DMS153 treated with DMSO at 0.1 percent for 48 hours (cell line): ENCODE results near the gene MSL2.
"Not testable (repeated sequence)": the region's sequence is repeated elsewhere in the genome, so short reads cannot be mapped to it uniquely, and the experiment has no call there.

Source experiments
- DNase-seq: peaks from one replicate; lab custom pipeline; 2025; ENCODE audit not compliant: unreplicated experiment; lab: John Stamatoyannopoulos, UW

Gene MSL2

DNA sequence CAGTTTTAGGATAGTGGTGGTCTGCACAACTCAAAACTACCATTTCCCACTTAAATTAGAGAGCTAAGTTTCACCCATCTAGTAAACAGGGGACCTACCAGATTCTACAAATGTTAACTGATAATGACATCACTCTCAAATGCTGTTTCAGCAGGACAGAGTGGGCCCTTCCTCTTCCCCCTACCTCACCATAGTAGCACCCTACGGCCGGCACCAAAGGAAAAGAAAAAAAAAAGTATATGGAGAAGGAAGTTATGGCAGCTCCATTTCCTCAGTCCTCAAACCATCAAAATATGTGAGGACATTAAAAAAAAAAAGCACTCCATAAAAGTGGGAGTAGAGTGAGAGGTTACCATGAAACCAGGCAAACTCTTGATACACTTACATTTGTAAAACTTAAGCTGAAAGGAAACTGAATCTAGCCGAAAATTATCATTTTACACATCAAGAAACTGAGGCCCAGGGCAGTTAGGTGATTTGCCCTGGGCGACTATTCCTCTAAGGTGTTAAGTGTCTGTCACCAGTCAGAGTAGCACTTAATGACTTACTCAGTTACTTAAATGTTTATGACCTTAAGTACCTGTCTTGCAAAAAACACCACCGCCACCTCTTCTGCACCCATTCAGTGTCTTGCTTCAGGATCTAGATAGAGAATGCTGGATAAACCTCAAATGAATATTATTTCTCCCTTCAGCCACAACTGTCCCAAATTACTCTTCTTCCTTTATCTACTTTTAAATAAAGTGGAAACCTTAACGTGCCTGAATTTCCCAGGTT, 2.7 kb downstream of the MSL2 start:
- no peak for DNase-seq

DNA sequence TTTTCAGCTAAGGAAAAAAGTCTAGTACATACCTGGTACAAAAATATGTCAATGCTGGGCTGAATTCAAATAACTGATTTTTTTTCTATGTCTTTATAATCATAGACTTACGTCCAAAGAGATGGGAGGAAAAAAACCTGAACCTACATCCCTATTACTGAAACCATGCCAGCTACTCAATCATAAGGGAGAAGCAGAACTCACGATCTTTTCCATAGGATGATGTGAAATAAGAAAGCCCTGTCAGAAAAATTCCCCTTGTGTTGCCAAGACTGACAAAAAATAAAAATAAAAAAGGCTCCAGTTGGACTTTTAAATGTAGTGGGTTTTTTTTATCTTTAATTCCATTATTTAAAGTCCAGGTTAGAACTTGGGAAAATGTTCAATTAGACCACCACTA, 3.3 kb downstream of the MSL2 start:
- DNase-seq: no peak

DNA sequence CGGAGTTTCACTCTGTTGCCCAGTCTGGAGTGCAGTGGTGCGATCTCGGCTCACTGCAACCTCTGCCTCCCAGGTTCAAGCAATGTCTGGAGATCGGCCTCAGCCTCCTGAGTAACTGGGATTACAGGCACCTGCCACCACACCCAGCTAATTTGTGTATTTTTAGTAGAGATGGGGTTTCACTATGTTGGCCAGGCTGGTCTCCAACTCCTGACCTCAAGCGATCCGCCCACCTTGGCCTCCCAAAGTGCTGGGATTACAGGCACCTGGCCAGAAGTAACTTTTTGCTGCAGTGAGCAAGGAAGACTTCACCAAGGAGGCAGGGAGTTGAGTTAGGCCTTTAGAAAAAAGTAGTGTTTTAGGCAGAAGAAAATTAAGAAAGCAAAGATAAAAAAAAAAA, 3.9 kb downstream of the MSL2 start:
- DNase-seq: not testable (repeated sequence)

DNA sequence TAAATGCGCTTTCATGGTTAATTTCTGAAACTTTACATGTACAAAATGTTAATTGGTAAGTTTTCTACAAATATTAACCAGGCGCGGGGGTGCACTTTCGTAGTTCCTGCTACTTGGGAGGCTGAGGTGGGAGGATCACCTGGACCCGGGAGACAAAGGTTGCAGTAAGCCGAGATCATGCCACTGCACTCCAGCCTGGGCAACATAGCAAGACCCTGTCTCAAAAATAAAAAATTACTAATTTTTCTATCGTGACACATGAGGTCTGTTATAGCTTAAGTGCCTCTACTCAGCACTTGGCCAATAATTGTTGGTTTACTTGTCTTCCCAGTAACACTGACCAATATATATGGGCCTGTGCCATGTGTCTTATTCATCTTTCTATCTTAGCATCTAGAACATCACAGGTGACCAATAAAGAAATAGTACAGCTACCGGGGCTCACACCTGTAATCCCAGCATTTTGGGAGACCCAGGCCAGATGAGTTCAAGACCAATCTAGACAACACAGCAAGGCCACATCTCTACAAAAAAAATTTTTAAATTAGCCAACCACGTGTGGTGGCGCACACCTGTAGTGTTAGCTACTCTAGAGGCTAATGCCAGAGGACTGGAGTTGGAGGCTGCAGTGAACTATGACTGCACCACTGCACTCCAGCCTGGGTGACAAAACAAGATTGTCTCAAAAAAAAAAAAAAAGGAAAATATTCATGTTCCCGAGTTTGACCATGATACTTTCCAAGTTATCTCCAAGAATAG, 6.1 kb downstream of the MSL2 start:
- no peak for DNase-seq

- DNase-seq: no peak
These were observed 7.1 kb downstream of the MSL2 start for GRCh38 chr3:136189043-136189442.

DNA sequence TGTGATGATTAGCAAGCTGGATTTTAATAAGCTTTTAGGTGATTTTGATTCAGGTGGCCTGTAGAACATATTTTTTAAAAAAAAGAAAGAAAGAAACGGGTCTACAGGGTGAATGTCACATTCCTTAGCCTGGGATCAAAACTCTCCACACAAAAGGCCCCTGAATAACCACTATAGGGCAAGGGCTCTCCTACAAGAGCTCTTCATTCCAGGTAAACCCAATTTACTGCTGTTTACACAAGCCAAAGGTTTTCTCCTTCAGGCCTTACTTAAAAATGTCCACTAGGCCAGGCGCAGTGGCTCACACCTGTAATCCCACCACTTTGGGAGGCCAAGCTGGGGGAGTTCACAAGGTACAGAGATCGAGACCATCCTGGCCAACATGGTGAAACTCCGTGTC, 8.3 kb downstream of the MSL2 start:
- DNase-seq: no peak

GRCh38 chr3:136186846-136187245, 9.3 kb downstream of the MSL2 start:
- DNase-seq: no peak

GRCh38 chr3:136186344-136186743, 9.8 kb downstream of the MSL2 start:
- DNase-seq: no peak

DNA sequence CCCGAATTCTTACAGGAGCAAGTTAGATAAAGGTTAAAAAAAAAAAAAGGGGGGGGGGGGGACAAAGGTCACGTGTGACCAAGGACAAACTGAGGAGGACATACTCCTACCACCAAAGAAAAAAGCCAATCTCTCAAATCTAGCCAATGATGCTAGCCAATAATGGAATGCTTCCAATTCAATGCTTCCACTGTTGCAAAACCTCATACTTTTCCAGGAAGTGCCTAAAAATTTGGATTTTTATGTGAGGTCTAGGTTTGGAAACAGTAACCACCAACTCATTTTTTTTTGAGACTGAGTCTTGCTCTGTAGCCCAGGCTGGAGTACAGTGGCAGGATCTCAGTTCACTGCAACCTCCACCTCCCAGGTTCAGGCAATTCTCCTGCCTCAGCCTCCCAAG, 11.4 kb downstream of the MSL2 start:
- no peak for DNase-seq

GRCh38 chr3:136181741-136182140, 14.4 kb downstream of the MSL2 start:
- no peak for DNase-seq

DNA sequence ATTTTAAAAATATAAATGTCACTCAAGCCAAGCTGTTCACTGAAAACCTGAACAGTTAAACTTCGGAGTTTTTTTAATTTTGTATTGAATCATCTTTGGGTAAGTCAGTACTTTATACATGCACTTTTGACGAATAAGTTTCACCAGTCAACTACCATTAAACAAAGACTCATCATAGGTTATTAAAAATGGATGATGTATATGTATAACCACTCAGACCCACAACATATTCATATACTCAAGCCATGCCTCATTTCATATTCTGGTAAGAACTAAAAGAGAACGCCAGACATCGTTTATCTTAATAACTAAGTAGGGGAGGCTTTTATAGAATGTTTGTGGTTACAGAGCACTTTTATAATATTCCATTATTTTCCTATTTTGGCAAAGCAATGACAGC, 18.3 kb downstream of the MSL2 start:
- no peak for DNase-seq

- no peak for DNase-seq
These were observed 22.1 kb downstream of the MSL2 start for GRCh38 chr3:136173939-136174490.

DNA sequence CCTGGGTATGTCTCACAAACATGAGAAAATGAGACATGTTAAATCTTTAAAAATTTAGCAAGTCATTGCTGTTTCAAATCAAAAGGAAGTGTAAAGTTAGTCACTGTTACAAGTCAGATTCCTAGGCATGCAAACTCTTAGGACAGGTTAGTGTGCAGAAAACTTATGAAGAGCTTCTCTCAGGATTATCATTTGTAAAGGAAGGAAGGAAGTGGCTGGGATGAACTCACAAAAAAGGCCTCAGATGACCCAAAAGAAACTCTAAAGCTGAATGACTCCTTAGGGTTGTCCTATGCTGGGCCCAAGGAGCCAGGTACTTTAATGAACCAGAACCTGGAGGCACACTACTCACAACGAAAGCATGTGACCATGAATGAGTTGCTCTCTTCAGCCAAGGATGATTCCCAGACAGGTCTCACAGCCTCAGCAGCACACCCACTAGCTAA, 25.0 kb downstream of the MSL2 start:
- no peak for DNase-seq

GRCh38 chr3:136168236-136168635, 27.9 kb downstream of the MSL2 start:
- DNase-seq: not testable (repeated sequence)

DNA sequence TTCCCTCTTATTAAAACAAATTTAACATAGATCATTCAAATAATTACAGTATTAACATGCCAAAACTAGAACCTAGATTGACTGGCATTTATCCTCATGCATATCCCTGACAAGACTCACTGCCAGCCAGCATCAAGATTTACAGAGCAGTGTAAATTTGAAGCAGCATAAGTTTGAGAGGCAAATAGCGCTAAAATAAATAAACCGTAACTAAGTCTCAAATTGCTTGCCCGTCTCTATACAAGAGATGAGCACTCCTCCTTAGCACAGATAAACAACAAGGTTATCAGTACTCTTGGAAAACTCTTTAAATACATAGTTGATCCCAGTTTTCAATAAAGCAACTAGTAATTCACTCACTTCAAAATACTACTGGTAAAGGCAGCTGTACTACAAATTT, 29.6 kb downstream of the MSL2 start:
- no peak for DNase-seq

- DNase-seq: not testable (repeated sequence)
These were observed 32.5 kb downstream of the MSL2 start for GRCh38 chr3:136163607-136164006.

- DNase-seq: no peak
These were observed 33.8 kb downstream of the MSL2 start for GRCh38 chr3:136162322-136162721.

GRCh38 chr3:136161516-136161915, 34.6 kb downstream of the MSL2 start:
- no peak for DNase-seq

GRCh38 chr3:136152963-136153362, 43.2 kb downstream of the MSL2 start:
- DNase-seq: no peak

DNA sequence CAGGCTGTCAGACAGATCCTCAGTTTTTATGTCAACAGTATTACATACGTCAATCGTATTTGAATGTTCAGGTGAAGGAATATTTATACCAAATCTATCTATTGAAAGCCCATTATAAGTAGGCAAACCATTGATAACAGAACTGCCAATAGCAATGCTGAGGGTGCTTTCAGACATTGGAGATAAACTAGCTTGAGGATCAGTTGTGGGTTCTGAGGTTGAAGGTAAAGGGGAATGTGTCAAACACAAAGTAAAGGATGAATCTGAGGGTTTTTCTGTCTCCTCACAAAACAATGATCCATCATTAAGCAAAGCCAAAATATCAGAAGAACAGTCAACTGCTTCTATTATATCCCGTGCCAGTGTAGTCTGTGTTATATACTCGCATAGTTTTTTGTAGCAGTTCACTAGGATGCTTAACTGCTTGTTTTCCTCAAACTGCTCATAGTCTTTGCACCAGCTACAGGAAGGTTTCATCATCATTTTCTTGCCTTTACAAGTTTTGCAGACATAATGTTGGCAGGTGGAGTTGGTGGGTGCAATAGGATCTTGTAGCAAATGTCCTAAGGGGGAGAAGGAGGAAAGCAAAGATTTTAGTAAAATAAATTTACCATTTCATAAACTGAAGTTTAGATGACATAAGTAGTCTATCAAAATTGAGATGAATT, 43.8 kb downstream of the MSL2 start:
- DNase-seq: no peak

DNA sequence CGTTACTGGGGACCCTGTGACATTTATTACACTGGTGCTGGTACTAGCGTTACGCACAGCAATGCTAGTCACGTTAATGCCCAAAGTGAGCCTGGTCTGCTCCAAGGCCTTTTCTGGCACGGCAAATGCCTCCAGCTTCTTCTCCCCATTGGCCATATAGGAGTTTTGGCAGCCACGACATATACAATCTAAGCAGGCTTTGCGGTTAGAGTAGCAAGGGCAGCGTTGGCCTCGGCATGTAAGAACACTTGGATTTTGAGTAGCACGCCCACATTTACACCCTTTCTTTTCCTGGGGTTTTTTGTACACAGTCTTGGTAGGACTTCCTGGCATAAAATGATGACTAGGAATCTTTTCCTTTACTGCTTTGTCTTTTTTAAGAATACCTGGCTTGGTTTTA, 44.9 kb downstream of the MSL2 start:
- DNase-seq: no peak

DNA sequence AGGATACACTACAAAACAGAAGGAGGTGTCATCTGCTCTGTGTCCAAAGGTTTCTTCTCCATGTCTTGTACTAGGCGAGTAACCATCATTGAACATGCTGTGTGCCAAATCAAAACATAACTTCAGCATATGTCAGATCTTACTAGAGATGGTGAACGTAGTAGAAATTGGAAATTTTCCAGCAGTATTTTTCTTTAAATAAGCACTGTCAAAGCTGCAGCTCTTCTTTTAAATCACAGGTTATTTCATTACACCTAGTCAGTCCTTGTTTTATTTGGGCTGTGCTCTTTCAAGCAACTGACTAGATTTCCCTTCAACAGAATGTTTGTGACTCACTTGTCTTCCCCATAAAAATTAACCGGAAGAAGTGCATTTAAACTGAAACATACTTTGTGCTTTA, 46.5 kb downstream of the MSL2 start:
- no peak for DNase-seq
